OCI-LY3 (cell line): Measurements from ENCODE around the gene GTF3C5.

Experiments
- EZH2phosphoT487 ChIP-seq: fragments of 200-600 bp; shearing (Covaris generic); IDR thresholded peaks from 2 replicates; pipeline ENCODE4 v1.6.1; 2018; ENCODE audit warnings: antibody characterized with exemption, mixed run types, low read depth
- TF ChIP-seq, protein P1 (sequence below): fragments of 200-600, 300-600 bp; sonication (generic); IDR thresholded peaks from 2 replicates; pipeline ENCODE4 v1.5.1; 2014; ENCODE audit warnings: antibody characterized with exemption, low read length, low read depth

DNA sequence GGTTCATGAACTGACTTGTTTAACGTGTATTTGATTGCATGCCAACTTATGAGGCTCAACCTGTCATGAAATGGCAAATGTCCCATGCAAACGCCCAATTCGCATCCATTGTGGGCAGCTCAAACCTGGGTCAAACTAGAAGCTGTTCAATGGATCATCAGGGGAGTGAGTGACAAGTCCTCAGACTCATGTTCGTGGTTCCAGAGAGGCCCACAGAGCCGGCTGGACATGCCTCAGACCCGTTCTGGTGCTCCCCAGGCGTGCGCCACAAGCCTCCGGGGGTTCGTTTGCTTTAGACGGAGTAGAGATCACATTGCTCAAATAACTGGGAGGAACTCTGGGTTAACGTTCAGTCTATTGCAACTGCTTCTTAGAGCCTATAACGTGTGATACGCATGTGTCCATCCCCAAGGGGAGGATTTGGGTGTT lies 37.3 kb upstream of the GTF3C5 start:
- TF ChIP-seq, protein P1, sequence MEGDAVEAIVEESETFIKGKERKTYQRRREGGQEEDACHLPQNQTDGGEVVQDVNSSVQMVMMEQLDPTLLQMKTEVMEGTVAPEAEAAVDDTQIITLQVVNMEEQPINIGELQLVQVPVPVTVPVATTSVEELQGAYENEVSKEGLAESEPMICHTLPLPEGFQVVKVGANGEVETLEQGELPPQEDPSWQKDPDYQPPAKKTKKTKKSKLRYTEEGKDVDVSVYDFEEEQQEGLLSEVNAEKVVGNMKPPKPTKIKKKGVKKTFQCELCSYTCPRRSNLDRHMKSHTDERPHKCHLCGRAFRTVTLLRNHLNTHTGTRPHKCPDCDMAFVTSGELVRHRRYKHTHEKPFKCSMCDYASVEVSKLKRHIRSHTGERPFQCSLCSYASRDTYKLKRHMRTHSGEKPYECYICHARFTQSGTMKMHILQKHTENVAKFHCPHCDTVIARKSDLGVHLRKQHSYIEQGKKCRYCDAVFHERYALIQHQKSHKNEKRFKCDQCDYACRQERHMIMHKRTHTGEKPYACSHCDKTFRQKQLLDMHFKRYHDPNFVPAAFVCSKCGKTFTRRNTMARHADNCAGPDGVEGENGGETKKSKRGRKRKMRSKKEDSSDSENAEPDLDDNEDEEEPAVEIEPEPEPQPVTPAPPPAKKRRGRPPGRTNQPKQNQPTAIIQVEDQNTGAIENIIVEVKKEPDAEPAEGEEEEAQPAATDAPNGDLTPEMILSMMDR, result no peak
- no peak for TF ChIP-seq EZH2phosphoT487
